Osteoblast (primary cell): ENCODE data around the gene FN3KRP. TPM values are rescaled to one million over a fixed set of nuclear protein-coding genes. Genes with fewer than 3 reads are reported as not detected.

Source experiments
- DNase-seq: peaks from one replicate; pipeline ENCODE4 v3.0.0; 2011; ENCODE audit warnings: low spot score, mixed read lengths; ENCODE audit not compliant: insufficient read length; ENCODE audit errors: missing footprints
- H2AFZ ChIP-seq: 2 replicates; pipeline ENCODE4 v1.6.0; 2011; ENCODE audit warnings: mild to moderate bottlenecking, low read length
- H3K27ac ChIP-seq: 2 replicates; pipeline ENCODE4 v1.5.1; 2011; ENCODE audit warnings: mild to moderate bottlenecking, low read depth, low read length, moderate library complexity
- H3K27me3 ChIP-seq: 2 replicates; pipeline ENCODE4 v1.6.0; 2012; ENCODE audit warnings: mild to moderate bottlenecking, control low read depth, inconsistent platforms, low read length, moderate library complexity; ENCODE audit not compliant: insufficient read depth
- H3K36me3 ChIP-seq: 2 replicates; pipeline ENCODE4 v1.5.1; 2011; ENCODE audit warnings: mild to moderate bottlenecking, low read length, control low read depth, moderate library complexity; ENCODE audit not compliant: insufficient read depth
- H3K4me1 ChIP-seq: 2 replicates; pipeline ENCODE4 v1.5.1; 2011; ENCODE audit warnings: mild to moderate bottlenecking, low read length, control low read depth, moderate library complexity; ENCODE audit not compliant: insufficient read depth
- H3K4me2 ChIP-seq: 2 replicates; pipeline ENCODE4 v1.6.0; 2011; ENCODE audit warnings: mild to moderate bottlenecking, low read length; ENCODE audit not compliant: insufficient read depth
- H3K4me3 ChIP-seq: fragments of 200-600 bp; sonication (generic); 3 replicates; pipeline ENCODE4 v1.5.1; 2012; ENCODE audit warnings: mild to moderate bottlenecking, low read length, inconsistent platforms; ENCODE audit not compliant: insufficient read depth
- H3K79me2 ChIP-seq: 2 replicates; pipeline ENCODE4 v1.6.0; 2012; ENCODE audit warnings: mild to moderate bottlenecking, low read length, control low read depth, inconsistent platforms; ENCODE audit not compliant: insufficient read depth
- H3K9me3 ChIP-seq: 2 replicates; pipeline ENCODE4 v1.5.1; 2011; ENCODE audit warnings: low read depth, low read length, control low read depth
- H4K20me1 ChIP-seq: 2 replicates; pipeline ENCODE4 v1.6.0; 2012; ENCODE audit warnings: mild to moderate bottlenecking, low read length, control low read depth; ENCODE audit not compliant: insufficient read depth
- total RNA-seq: library from RNA; depleted of rRNA; stranded (reverse); fragments of >200 nt; gene quantifications from 2 replicates; pipeline ENCODE4 v1.2.3, GENCODE V29; 2012
- TF ChIP-seq, protein P1 (sequence below): IDR thresholded peaks from 2 replicates; pipeline ENCODE4 v1.5.1; 2011; ENCODE audit warnings: mild to moderate bottlenecking, low read depth, low read length, moderate library complexity; ENCODE audit errors: extremely low read depth

Gene FN3KRP
- total RNA-seq, 1 donor: 10.1 TPM

DNA sequence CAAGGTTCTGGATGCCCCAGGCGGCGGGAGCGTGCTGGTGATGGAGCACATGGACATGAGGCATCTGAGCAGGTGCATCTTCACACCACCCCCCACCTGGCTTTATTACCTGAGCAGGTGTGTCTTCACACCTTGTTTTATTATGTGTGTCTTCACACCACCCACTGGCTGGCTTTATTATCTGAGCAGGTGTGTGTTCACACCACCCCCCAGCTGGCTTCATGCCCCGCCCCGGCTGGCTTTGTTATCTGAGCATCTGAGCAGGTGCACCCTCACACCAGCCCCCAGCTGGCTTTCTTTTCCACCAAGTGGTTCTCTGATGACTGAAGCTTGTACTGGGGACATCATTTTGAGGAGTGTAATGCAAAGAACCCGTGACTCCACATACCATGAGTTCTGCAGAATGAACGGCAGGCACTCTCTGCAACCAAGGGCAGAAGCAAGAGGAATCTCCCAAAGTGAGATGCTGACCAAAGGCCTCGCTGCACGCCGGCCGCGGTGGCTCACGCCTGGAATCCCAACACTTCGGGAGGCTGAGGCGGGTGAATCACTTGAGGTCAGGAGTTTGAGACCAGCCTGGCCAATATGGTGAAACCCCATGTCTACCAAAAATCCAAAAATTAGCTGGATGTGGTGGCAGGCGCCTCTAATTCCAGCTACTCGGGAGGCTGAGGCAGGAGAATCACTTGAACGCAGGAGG is 2.6 kb downstream of the FN3KRP start:
- Histone ChIP-seq H3K9me3 (no peaks in the 10 kb centered on the region), H2AFZ (no peak overlapping the region), H3K4me1 (peaks cover 9% of the 10 kb centered on the region), H3K27ac (no peak overlapping the region), H3K4me2 (no peak overlapping the region), H3K79me2 (peaks cover 16% of the 10 kb centered on the region), H3K36me3 (peaks cover 17% of the 10 kb centered on the region), H4K20me1 (peaks cover 4% of the 10 kb centered on the region), H3K27me3 (no peaks in the 10 kb centered on the region), H3K4me3 (no peak overlapping the region)
- TF ChIP-seq, protein P1, sequence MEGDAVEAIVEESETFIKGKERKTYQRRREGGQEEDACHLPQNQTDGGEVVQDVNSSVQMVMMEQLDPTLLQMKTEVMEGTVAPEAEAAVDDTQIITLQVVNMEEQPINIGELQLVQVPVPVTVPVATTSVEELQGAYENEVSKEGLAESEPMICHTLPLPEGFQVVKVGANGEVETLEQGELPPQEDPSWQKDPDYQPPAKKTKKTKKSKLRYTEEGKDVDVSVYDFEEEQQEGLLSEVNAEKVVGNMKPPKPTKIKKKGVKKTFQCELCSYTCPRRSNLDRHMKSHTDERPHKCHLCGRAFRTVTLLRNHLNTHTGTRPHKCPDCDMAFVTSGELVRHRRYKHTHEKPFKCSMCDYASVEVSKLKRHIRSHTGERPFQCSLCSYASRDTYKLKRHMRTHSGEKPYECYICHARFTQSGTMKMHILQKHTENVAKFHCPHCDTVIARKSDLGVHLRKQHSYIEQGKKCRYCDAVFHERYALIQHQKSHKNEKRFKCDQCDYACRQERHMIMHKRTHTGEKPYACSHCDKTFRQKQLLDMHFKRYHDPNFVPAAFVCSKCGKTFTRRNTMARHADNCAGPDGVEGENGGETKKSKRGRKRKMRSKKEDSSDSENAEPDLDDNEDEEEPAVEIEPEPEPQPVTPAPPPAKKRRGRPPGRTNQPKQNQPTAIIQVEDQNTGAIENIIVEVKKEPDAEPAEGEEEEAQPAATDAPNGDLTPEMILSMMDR: no peak
- peak; percentile 76 for DNase-seq

DNA sequence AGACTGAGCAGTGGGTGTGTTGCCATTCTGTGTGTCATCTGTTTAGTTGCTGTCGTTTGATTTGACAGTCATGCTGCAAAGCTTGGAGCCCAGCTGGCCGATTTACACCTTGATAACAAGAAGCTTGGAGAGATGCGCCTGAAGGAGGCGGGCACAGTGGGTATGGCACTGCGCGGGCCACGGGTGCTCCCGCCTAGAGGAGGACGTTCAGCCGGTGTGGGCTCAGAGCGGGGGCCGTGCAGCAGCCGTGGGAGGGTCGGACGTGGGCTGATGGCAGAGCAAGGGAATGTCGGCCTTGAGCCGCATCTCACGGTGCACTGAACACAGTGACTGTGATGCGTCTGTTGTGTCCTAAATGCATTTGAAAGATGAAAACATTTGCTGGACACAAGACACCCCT is 3.7 kb downstream of the FN3KRP start:
- H4K20me1 ChIP-seq: peaks cover 4% of the 10 kb centered on the region
- H2AFZ ChIP-seq: no peak overlapping the region
- TF ChIP-seq, protein P1: no peak
- H3K79me2 ChIP-seq: peaks cover 16% of the 10 kb centered on the region
- H3K36me3 ChIP-seq: peaks cover 17% of the 10 kb centered on the region
- H3K9me3 ChIP-seq: no peaks in the 10 kb centered on the region
- DNase-seq: peak; percentile 43
- H3K27ac ChIP-seq: no peak overlapping the region
- H3K4me1 ChIP-seq: peaks cover 9% of the 10 kb centered on the region
- H3K4me2 ChIP-seq: no peak overlapping the region
- H3K27me3 ChIP-seq: no peaks in the 10 kb centered on the region
- no peak overlapping the region for H3K4me3 ChIP-seq

DNA sequence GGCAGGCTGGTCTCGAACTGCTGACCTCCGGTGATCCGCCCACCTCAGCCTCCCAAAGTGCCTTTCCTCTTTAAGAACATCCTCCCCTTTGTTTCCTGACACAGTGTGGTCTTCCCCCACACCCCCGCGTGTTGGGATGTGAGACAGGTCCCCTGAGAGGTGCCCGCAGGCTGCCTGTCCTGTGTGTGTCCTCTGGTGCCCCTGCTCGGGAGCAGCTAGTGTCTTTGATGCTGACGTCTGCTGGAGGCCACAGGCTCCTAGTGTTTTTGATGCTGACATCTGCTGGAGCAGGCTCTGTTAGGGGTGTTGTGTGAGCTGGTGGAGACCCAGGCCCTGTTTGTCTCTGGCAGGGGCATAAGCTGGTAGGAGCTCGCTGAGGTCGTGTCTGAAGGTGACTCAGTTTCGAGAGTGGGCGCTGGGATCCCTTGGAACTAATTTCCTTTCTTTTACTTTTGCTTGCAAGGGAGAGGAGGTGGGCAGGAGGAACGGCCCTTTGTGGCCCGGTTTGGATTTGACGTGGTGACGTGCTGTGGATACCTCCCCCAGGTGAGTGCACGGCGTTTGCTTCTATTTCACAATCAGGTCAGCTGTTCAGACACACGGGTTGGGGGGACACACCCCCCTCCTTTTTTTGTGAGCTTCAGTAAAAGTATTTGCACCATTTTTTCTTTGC is 6.0 kb downstream of the FN3KRP start:
- no peak overlapping the region for H3K4me3 ChIP-seq
- no peaks in the 10 kb centered on the region for H3K27me3 ChIP-seq
- DNase-seq: peak; percentile 66
- TF ChIP-seq, protein P1: no peak
- H3K27ac ChIP-seq: no peak overlapping the region
- H3K4me2 ChIP-seq: no peak overlapping the region
- H4K20me1 ChIP-seq: peaks cover 7% of the 10 kb centered on the region
- H3K9me3 ChIP-seq: no peaks in the 10 kb centered on the region
- peaks cover 17% of the 10 kb centered on the region for H3K36me3 ChIP-seq
- H2AFZ ChIP-seq: no peak overlapping the region
- H3K4me1 ChIP-seq: peaks cover 5% of the 10 kb centered on the region
- peaks cover 12% of the 10 kb centered on the region for H3K79me2 ChIP-seq

DNA sequence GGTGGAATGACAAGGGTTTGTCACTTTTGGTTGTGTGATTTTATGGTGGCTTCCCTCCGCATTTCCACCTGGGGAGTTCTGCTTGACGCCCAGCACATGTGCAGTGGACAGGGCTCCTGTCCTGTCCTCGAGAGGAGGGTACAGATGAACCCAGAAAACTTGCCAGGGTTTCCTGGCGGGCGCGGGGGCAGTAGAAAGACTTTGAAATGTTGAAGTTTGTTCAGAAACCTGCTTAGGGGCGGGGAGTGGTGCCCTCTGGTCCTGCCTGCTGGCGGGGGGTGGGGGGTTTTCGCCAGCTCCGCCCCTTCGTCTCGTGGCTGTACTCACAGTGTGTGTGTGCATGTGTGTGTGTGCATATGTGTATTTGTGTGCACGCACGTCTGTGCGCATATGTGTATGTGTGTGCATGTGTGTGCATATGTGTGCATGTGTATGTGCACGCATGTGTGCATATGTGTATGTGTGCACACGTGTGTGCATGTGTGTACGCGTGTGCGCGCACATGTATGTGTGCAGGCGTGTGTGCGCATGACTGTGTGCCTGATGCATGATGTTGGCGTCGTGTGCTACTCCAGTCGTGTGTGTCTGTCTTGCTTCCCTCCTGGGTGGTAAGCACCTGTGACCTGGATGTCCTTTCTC is 6.8 kb downstream of the FN3KRP start:
- no peak overlapping the region for H2AFZ ChIP-seq
- H4K20me1 ChIP-seq: peaks cover 8% of the 10 kb centered on the region
- TF ChIP-seq, protein P1: no peak
- H3K27me3 ChIP-seq: no peaks in the 10 kb centered on the region
- H3K27ac ChIP-seq: no peak overlapping the region
- no peaks in the 10 kb centered on the region for H3K4me1 ChIP-seq
- peaks cover 4% of the 10 kb centered on the region for H3K79me2 ChIP-seq
- no peaks in the 10 kb centered on the region for H3K9me3 ChIP-seq
- H3K4me2 ChIP-seq: no peak overlapping the region
- peaks cover 17% of the 10 kb centered on the region for H3K36me3 ChIP-seq
- DNase-seq: peak; percentile 58
- no peak overlapping the region for H3K4me3 ChIP-seq
